ENCODE measurements around the gene RAB7A. TPM values are rescaled to one million over a fixed set of nuclear protein-coding genes. Genes with fewer than 3 reads are reported as not detected.
A peak's percentile ranks its signal among the peaks of the same experiment; 100 is the strongest.

The RAB7A gene
- total RNA-seq, 1 donor from 2014 or later = 155 TPM

- Mint-ChIP-seq H3K4me3 (ENCODE audit: unreplicated experiment) (no peak overlapping the region), H3K9me3 (ENCODE audit: unreplicated experiment) (no peaks in the 10 kb centered on the region), H3K27ac (ENCODE audit: unreplicated experiment) (no peak overlapping the region), H3K4me1 (ENCODE audit: unreplicated experiment) (peaks cover 10% of the 10 kb centered on the region), H3K27me3 (ENCODE audit: unreplicated experiment) (no peaks in the 10 kb centered on the region), H3K36me3 (ENCODE audit: low read depth, unreplicated experiment) (no peaks in the 10 kb centered on the region)
- TF ChIP-seq CTCF (IDR thresholded peaks at IDR 0.05; ENCODE audit: unreplicated experiment) = no peak
- DNase-seq (ENCODE audit: low spot score) = no peak
Measured at GRCh38 chr3:128697341-128697740, 28.6 kb upstream of the RAB7A start.

GRCh38 chr3:128698211-128699047 lies 27.6 kb upstream of the RAB7A start:
- TF ChIP-seq CTCF (IDR thresholded peaks at IDR 0.05; ENCODE audit: unreplicated experiment) = no peak
- no peaks in the 10 kb centered on the region for H3K9me3 Mint-ChIP-seq (ENCODE audit: unreplicated experiment)
- H3K4me1 Mint-ChIP-seq (ENCODE audit: unreplicated experiment) = peaks cover 10% of the 10 kb centered on the region
- H3K36me3 Mint-ChIP-seq (ENCODE audit: low read depth, unreplicated experiment) = no peaks in the 10 kb centered on the region
- H3K27me3 Mint-ChIP-seq (ENCODE audit: unreplicated experiment) = no peaks in the 10 kb centered on the region
- DNase-seq (ENCODE audit: low spot score) = peak; percentile 42
- no peak overlapping the region for H3K27ac Mint-ChIP-seq (ENCODE audit: unreplicated experiment)
- no peak overlapping the region for H3K4me3 Mint-ChIP-seq (ENCODE audit: unreplicated experiment)

- H3K9me3 Mint-ChIP-seq (ENCODE audit: unreplicated experiment) = no peaks in the 10 kb centered on the region
- H3K27ac Mint-ChIP-seq (ENCODE audit: unreplicated experiment) = no peak overlapping the region
- H3K27me3 Mint-ChIP-seq (ENCODE audit: unreplicated experiment) = no peaks in the 10 kb centered on the region
- peak; percentile 7 for DNase-seq (ENCODE audit: low spot score)
- H3K4me1 Mint-ChIP-seq (ENCODE audit: unreplicated experiment) = peaks cover 10% of the 10 kb centered on the region
- H3K36me3 Mint-ChIP-seq (ENCODE audit: low read depth, unreplicated experiment) = no peaks in the 10 kb centered on the region
- no peak overlapping the region for H3K4me3 Mint-ChIP-seq (ENCODE audit: unreplicated experiment)
- TF ChIP-seq CTCF (IDR thresholded peaks at IDR 0.05; ENCODE audit: unreplicated experiment) = no peak
Measured at GRCh38 chr3:128701342-128702212, 24.4 kb upstream of the RAB7A start.

GRCh38 chr3:128702391-128702790 lies 23.6 kb upstream of the RAB7A start:
- Mint-ChIP-seq H3K4me1 (ENCODE audit: unreplicated experiment) (peaks cover 10% of the 10 kb centered on the region), H3K27me3 (ENCODE audit: unreplicated experiment) (no peaks in the 10 kb centered on the region), H3K4me3 (ENCODE audit: unreplicated experiment) (no peak overlapping the region), H3K9me3 (ENCODE audit: unreplicated experiment) (no peaks in the 10 kb centered on the region), H3K27ac (ENCODE audit: unreplicated experiment) (no peak overlapping the region), H3K36me3 (ENCODE audit: low read depth, unreplicated experiment) (no peaks in the 10 kb centered on the region)
- no peak for TF ChIP-seq CTCF (IDR thresholded peaks at IDR 0.05; ENCODE audit: unreplicated experiment)
- no peak for DNase-seq (ENCODE audit: low spot score)

Measured in endothelial cell (in vitro differentiated cells).